ENCODE measurements around the gene PNPLA7.

GRCh38 chr9:137474271-137474670 is 75.9 kb downstream of the PNPLA7 start:
- TF ChIP-seq, protein P1, sequence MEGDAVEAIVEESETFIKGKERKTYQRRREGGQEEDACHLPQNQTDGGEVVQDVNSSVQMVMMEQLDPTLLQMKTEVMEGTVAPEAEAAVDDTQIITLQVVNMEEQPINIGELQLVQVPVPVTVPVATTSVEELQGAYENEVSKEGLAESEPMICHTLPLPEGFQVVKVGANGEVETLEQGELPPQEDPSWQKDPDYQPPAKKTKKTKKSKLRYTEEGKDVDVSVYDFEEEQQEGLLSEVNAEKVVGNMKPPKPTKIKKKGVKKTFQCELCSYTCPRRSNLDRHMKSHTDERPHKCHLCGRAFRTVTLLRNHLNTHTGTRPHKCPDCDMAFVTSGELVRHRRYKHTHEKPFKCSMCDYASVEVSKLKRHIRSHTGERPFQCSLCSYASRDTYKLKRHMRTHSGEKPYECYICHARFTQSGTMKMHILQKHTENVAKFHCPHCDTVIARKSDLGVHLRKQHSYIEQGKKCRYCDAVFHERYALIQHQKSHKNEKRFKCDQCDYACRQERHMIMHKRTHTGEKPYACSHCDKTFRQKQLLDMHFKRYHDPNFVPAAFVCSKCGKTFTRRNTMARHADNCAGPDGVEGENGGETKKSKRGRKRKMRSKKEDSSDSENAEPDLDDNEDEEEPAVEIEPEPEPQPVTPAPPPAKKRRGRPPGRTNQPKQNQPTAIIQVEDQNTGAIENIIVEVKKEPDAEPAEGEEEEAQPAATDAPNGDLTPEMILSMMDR (IDR thresholded peaks at IDR 0.05), result no peak
- no peak for TF ChIP-seq POLR2A (IDR thresholded peaks at IDR 0.05)

Data from transverse colon (tissue), 3 donors.